Kidney epithelial cell (primary cell): ENCODE measurements around the gene CREB3L4. TPM values are rescaled to one million over a fixed set of nuclear protein-coding genes. Genes with fewer than 3 reads are reported as not detected.

Source experiments
- DNase-seq: peaks from one replicate; pipeline ENCODE4 v3.0.0-alpha.2; 2010; ENCODE audit warnings: low read depth
- H3K27me3 ChIP-seq: 2 replicates; pipeline ENCODE4 v1.6.0; 2011; ENCODE audit warnings: low read length; ENCODE audit not compliant: control insufficient read depth, insufficient read depth
- H3K36me3 ChIP-seq: 2 replicates; pipeline ENCODE4 v1.5.1; 2011; ENCODE audit warnings: low read length; ENCODE audit not compliant: control insufficient read depth, insufficient read depth
- H3K4me3 ChIP-seq: 2 replicates; pipeline ENCODE4 v1.5.1; 2011; ENCODE audit warnings: low read depth, mild to moderate bottlenecking, control low read depth, low read length
- CTCF ChIP-seq: IDR thresholded peaks from 2 replicates; pipeline ENCODE4 v1.5.1; 2011; ENCODE audit warnings: mild to moderate bottlenecking, moderate library complexity, low read length, control low read depth, inconsistent platforms; ENCODE audit not compliant: insufficient read depth, poor library complexity, severe bottlenecking
- total RNA-seq: library from RNA; depleted of rRNA; stranded (reverse); fragments of >200 nt; gene quantifications from 2 replicates; pipeline ENCODE4 v1.2.3, GENCODE V29; 2015

CREB3L4 gene
- total RNA-seq, 1 donor from 2014 or later = 14.5 TPM

GRCh38 chr1:153945795-153946621, 21.7 kb upstream of the CREB3L4 start:
- Histone ChIP-seq H3K36me3 (peaks cover 3% of the 10 kb centered on the region), H3K4me3 (peak overlapping the region; percentile 74), H3K27me3 (no peaks in the 10 kb centered on the region)
- no peak for DNase-seq
- TF ChIP-seq CTCF = no peak

GRCh38 chr1:153946622-153947241, 21.0 kb upstream of the CREB3L4 start, which contains the start of gene DENND4B:
Gene DENND4B (minus strand): TSS chr1:153946718. CDS start chr1:153944374, 2,344 bp downstream.
- no peaks in the 10 kb centered on the region for H3K27me3 ChIP-seq
- TF ChIP-seq CTCF = peak; percentile 85
- no peak for DNase-seq
- H3K4me3 ChIP-seq = peak within 1 kb of the TSS; percentile 74
- H3K36me3 ChIP-seq = peaks cover 3% of the 10 kb centered on the region

GRCh38 chr1:153951183-153951582, 16.5 kb upstream of the CREB3L4 start:
- no peak for TF ChIP-seq CTCF
- Histone ChIP-seq H3K36me3 (peaks cover 3% of the 10 kb centered on the region), H3K4me3 (no peak overlapping the region), H3K27me3 (no peaks in the 10 kb centered on the region)
- no peak for DNase-seq

GRCh38 chr1:153951801-153952200, 15.9 kb upstream of the CREB3L4 start:
- Histone ChIP-seq H3K36me3 (peaks cover 3% of the 10 kb centered on the region), H3K4me3 (no peak overlapping the region), H3K27me3 (no peaks in the 10 kb centered on the region)
- no peak for DNase-seq
- TF ChIP-seq CTCF = no peak

- no peaks in the 10 kb centered on the region for H3K27me3 ChIP-seq
- no peak overlapping the region for H3K4me3 ChIP-seq
- peaks cover 2% of the 10 kb centered on the region for H3K36me3 ChIP-seq
- TF ChIP-seq CTCF = no peak
- no peak for DNase-seq
Observed at GRCh38 chr1:153953859-153954365, 13.8 kb upstream of the CREB3L4 start.
